ENCODE results near the gene POMP. TPM values are rescaled to one million over a fixed set of nuclear protein-coding genes. Genes with fewer than 3 reads are reported as not detected.
"Not testable (repeated sequence)": the region's sequence is repeated elsewhere in the genome, so short reads cannot be mapped to it uniquely, and the experiment has no call there.

The POMP gene
- total and polyA plus RNA-seq, 2 of the 4 experiments (the other 2 are of a cell fraction) = 60.2 to 68.4 TPM

GRCh38 chr13:28693605-28694491 is 34.9 kb downstream of the POMP start:
- peak; percentile 76 for DNase-seq
- CTCF ChIA-PET = interaction anchor here (1.2 kb wide), 1 partner anchor 14 kb away, joined by 3 read pairs; no protein-coding TSS in a partner anchor
- BruUV-seq (replicated peaks); H3K9me1 ChIP-seq (ENCODE audit: insufficient read depth, low read length); H4K20me1 ChIP-seq (ENCODE audit: insufficient read depth, low read length); H3K4me1 ChIP-seq (ENCODE audit: control insufficient read depth, insufficient read depth, low read length); H3K36me3 ChIP-seq (ENCODE audit: control insufficient read depth, insufficient read depth, low read length); H2AK9ac ChIP-seq (replicated peaks; ENCODE audit: low read depth, low read length, poor library complexity); intact Hi-C loops (cut with micrococcal nuclease); H3K79me1 ChIP-seq (ENCODE audit: low read depth in 1 of 2, low read length in 2 of 2); H3K9me3 ChIP-seq (ENCODE audit: control insufficient read depth, insufficient read depth, low read length); dilution Hi-C loops (cut with HindIII; ENCODE audit: low sequenced_read_pairs, unreplicated experiment); in situ Hi-C loops (cut with MboI; ENCODE audit: low sequenced_read_pairs); H3K27me3 ChIP-seq (ENCODE audit: control insufficient read depth, insufficient read depth, low read length); POLR2A ChIA-PET (ENCODE audit: unreplicated experiment); H3K23ac ChIP-seq (ENCODE audit: low read depth, low read length): not testable (repeated sequence)
- Histone ChIP-seq H4K5ac (ENCODE audit: low read depth, low read length) (peak overlapping the region; percentile 84), H2AFZ (replicated peaks; ENCODE audit: low read length, poor library complexity) (peak overlapping the region; percentile 94), H2BK20ac (ENCODE audit: low read depth, low read length) (peak overlapping the region; percentile 80; the same call in 1 of the 2 replicates), H3K4me3 (ENCODE audit: insufficient read depth, low read depth, low read length) (peak overlapping the region; percentile 4; the same call in 1 of the 2 replicates), H3K4me2 (ENCODE audit: low read depth, low read length) (peak overlapping the region; percentile 89), H4K8ac (ENCODE audit: low read depth in 2 of 2, low read length in 2 of 2) (peak overlapping the region; percentile 35 to 96; a peak in 3 of 4 replicates), H3K4ac (ENCODE audit: low read depth, low read length) (peak overlapping the region; percentile 81), H2BK120ac (ENCODE audit: low read depth, low read length) (peak overlapping the region; percentile 91), H2BK5ac (ENCODE audit: low read depth, low read length, poor library complexity, severe bottlenecking) (peak overlapping the region; percentile 70), H3K27ac (ENCODE audit: insufficient read depth, low read length) (peak overlapping the region; percentile 53), H4K91ac (ENCODE audit: insufficient read depth, low read depth, low read length) (peak overlapping the region; percentile 86), H3K18ac (ENCODE audit: low read depth, low read length) (peak overlapping the region; percentile 87), H3K9ac (ENCODE audit: low read depth, low read length) (peak overlapping the region; percentile 50; the same call in 1 of the 2 replicates), H2BK15ac (ENCODE audit: low read depth, low read length) (peak overlapping the region; percentile 80; the same call in 1 of the 3 replicates), H3K14ac (replicated peaks; ENCODE audit: low read depth, low read length) (peak overlapping the region; percentile 84), H2AK5ac (ENCODE audit: low read depth, low read length) (peak overlapping the region; percentile 78), H3K56ac (ENCODE audit: extremely low read depth, insufficient read depth, low read length) (peak overlapping the region; percentile 32; the same call in 1 of the 2 replicates)
- peak; percentile 98 for ATAC-seq (ENCODE audit: low read depth)
- WGBS, 2 experiments (ENCODE audit: extremely low coverage in 2 of 2, insufficient read length in 1 of 2) = 0% methylated on average over 1 of the region's 11 CpGs; no CpG with 5 or more reads in 1 of the 2 experiments
- peak; percentile 71 for TF ChIP-seq CEBPB (IDR thresholded peaks at IDR 0.05; ENCODE audit: low read depth, low read length)

All from IMR-90 (cell line).